Activated CD8-positive, alpha-beta memory T cell treated with anti-CD3 and anti-CD28 coated beads, Interleukin-2, amount 50 U/mL, for 1 hour (primary cell): ENCODE data around the gene KREMEN1.
"Not testable (repeated sequence)": the region's sequence is repeated elsewhere in the genome, so short reads cannot be mapped to it uniquely, and the experiment has no call there.

ENCODE experiments used
- DNase-seq: peaks from one replicate; pipeline ENCODE4 v3.0.0-alpha.2; 2020; ENCODE audit errors: extremely low read depth

KREMEN1 gene

DNA sequence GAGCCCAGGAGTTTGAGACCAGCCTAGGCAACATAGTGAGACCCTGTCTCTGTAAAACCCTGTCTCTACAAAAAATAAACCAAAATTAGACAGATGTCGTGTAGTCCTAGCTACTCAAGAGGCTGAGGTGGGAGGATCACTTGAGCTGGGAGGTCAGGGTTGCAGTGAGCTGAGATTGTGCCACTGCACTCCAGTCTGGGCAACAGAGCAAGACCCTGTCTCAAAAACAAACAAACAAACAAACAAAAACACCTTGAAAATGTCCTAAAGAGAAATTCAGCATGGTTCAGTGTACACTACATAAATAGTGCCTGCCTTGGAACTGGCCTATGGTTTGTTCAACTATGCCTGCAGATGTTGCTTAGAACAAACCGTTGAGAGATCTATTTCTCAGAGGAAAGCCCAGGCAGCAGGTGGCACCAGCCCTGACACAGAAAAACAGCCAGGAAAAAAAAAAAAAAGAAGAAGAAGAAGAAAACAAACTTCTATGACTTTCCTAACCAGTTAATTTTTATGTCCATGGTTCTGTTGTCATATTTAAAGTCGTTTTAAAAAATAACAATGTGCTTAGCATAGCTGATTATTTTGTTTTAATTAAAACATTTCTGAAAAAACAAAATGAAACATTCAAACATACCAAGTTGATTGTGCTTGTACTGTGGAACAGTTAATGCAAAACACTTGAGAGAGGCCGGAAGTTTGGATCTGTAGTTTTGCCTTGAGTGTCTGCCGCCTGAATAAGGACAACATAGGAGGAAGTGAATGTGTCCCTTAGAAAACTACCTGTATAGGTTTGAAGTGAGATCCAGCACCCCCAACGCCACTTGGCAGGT, 5.4 kb downstream of the KREMEN1 start:
- no peak for DNase-seq

- DNase-seq, result no peak
Observed at GRCh38 chr22:29078869-29079207, 6.0 kb downstream of the KREMEN1 start.

- DNase-seq, result no peak
Observed at GRCh38 chr22:29079218-29079901, 6.5 kb downstream of the KREMEN1 start.

- no peak for DNase-seq
Observed at GRCh38 chr22:29080106-29080975, 7.5 kb downstream of the KREMEN1 start.

- DNase-seq, result no peak
Observed at GRCh38 chr22:29081517-29082236, 8.8 kb downstream of the KREMEN1 start.

DNA sequence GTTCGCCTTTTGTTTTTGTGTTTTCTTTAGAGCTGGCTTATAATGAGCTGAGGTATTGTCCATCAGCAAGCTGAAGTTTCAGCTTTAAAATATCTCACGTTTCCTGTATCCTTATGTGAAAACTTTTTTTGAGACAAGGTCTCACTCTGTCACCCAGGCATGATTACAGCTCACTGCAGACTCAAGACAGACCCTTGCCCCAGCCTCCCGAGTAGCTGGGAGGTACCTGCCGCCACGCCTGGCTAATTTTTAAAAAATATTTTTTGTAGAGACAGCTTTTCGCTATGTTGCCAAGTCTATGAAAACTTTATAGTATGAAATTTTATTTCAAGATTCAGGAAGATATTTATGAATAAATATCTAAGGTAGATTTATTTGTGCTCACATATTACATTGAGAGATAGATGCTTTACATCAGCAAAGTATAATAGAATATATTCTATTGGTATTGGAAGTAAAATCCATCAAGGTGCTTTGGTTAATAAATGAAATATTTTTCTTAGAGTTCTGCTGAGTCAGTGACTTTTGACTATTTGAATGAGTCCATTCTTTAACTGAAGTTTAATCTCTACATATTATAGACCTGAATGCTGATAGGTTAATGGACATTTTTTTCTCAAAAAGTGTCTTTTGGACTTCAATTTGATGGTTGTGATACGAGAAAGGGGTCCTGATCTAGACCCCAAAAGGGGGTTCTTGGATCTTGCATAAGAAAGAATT, 10.2 kb downstream of the KREMEN1 start:
- DNase-seq, result no peak

DNA sequence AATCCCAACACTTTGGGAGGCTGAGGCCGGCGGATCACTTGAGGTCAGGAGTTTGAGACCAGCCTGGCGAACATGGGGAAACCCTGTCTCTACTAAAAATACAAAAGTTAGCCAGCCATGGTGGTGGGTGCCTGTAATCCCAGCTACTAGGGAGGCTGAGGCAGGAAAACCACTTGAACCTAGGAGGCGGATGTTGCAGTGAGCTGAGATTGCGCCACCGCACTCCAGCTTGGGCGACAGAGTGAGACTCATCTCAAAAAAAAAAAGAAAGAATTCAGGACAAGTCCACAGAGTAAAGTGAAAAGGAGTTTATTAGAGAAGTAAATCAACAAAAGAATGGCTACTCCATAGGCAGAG, 10.7 kb downstream of the KREMEN1 start:
- not testable (repeated sequence) for DNase-seq

- no peak for DNase-seq
Observed at GRCh38 chr22:29083933-29084591, 11.2 kb downstream of the KREMEN1 start.

DNA sequence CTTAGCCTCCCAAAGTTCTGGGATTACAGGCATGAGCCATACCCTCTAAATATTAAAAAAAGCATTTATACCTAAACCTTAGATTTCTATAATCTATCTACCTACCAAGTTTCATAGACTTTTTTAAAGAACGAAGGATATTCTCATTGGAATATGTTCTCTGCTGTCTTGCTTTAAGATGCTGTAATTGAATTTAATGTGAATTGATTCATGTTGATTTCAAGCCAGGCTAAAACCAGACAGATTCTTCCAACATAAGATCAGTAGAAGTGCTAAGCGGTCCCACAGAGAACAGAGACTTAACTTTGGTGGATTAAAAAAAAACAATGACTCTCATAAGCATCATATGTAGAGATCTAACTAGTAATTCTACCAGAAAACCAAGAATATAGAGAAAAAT, 14.2 kb downstream of the KREMEN1 start:
- DNase-seq, result no peak

- DNase-seq, result no peak
Observed at GRCh38 chr22:29088809-29089208, 16.0 kb downstream of the KREMEN1 start.

DNA sequence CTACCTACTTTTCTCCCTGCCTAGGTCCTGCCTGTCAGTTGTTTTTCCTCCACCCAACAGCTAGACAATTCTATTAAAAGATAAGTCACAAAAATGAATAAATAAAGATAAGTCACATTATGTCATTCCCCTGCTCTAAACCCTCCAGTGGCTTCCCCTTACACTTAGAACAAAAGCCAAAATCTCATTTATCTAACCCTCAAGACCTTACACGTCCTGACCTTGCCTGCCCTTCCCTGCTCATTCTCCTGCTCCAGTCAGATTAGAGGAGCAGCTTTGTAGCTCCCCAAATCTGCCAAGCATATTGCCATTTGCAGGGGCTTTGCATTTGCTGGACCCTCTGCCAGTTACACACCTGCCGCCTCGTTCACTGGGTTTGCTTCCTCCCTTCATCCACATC, 16.7 kb downstream of the KREMEN1 start:
- no peak for DNase-seq

DNA sequence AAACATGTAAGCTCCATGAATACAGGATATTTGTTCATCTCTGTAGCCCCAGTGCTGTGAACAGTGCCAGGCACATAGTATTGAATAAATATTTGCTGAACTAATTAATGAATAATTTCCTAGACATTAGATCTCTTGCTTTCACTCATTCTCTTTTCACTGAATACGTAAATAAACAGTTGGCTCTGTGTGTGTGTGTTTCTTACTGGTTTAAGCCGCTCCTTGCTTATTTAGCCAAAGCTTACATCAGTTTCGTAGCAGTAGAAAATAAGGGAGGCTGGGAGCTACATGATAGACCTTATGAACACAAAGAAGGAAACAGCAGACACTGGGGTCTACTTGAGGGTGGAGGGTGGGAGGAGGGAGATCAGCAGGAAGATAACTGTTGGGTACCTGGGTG, 17.2 kb downstream of the KREMEN1 start:
- no peak for DNase-seq

DNA sequence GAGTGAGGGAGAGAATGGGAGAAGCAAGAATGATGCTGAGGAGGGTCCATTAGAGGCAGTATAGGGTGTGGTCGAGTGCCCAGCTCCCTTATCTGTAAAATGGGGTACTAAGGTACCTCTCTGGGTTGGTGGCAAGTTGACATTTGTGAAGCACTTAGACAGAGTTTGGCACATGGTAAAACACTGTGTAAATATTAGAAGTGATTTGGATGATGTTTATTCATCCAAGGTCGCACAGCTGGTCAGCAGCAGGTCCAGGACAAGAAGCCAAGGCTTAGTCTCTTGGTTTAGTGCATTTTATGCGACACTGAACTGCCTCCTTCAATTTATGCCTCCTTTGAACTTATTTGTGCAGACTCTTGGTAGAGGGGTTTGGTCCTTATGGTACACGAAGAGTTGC, 19.4 kb downstream of the KREMEN1 start:
- DNase-seq, result no peak

- DNase-seq, result no peak
Observed at GRCh38 chr22:29093030-29093429, 20.2 kb downstream of the KREMEN1 start.

GRCh38 chr22:29093501-29094300, 20.9 kb downstream of the KREMEN1 start:
- DNase-seq, result no peak

GRCh38 chr22:29095459-29095858, 22.6 kb downstream of the KREMEN1 start:
- no peak for DNase-seq

GRCh38 chr22:29096736-29097669, 24.2 kb downstream of the KREMEN1 start:
- DNase-seq, result no peak

GRCh38 chr22:29098296-29098695, 25.5 kb downstream of the KREMEN1 start:
- no peak for DNase-seq

DNA sequence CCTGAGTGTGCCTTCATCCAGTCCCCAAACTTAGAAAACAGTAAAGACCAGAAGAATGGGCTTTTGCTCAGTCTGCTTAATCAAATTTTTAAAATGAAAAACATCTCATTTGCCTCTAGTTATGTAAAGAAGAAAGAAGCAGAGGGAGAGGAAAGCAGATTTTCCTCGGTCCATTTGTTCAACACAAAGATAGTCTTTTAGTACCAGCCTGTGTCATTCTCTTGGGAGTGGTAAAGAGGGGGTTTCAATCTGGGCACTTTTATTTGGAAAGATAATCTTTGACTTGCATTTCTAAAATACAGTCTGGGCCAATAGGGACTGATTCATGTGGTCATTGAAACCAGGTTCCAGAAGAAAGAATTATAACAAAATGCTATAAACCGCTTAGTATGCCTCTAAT, 29.5 kb downstream of the KREMEN1 start:
- DNase-seq, result no peak
